ENCODE data around the gene COX4I2.
"Not testable (repeated sequence)": the region's sequence is repeated elsewhere in the genome, so short reads cannot be mapped to it uniquely, and the experiment has no call there.

The COX4I2 gene

DNA sequence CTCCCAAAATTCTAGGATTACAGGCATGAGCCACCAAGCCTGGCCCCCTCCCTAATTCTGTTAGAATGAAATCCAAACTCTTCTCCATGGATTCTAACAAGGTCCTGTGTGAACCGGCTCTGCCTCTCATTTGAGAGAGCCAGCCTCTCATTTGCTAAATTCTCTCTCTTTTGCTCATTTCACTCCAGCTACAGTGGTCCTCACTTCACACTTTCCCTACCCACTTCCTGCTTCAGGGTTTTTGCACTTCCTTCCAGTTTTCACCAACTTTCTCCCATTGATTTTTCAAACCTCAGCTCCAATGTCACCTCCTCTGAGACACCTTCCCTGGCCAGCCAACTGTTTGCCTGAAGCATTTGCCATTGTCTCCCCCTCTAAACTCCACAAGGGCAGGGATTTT lies 5.1 kb downstream of the COX4I2 start:
- TF ChIP-seq, protein P1, sequence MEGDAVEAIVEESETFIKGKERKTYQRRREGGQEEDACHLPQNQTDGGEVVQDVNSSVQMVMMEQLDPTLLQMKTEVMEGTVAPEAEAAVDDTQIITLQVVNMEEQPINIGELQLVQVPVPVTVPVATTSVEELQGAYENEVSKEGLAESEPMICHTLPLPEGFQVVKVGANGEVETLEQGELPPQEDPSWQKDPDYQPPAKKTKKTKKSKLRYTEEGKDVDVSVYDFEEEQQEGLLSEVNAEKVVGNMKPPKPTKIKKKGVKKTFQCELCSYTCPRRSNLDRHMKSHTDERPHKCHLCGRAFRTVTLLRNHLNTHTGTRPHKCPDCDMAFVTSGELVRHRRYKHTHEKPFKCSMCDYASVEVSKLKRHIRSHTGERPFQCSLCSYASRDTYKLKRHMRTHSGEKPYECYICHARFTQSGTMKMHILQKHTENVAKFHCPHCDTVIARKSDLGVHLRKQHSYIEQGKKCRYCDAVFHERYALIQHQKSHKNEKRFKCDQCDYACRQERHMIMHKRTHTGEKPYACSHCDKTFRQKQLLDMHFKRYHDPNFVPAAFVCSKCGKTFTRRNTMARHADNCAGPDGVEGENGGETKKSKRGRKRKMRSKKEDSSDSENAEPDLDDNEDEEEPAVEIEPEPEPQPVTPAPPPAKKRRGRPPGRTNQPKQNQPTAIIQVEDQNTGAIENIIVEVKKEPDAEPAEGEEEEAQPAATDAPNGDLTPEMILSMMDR (IDR thresholded peaks at IDR 0.05; ENCODE audit: poor library complexity, severe bottlenecking) = no peak
- Histone ChIP-seq H3K4me1 (ENCODE audit: insufficient read depth, poor library complexity, severe bottlenecking) (no peaks in the 10 kb centered on the region), H3K27ac (ENCODE audit: poor library complexity, severe bottlenecking) (no peak overlapping the region), H3K36me3 (ENCODE audit: low read depth) (no peaks in the 10 kb centered on the region), H3K9me3 (ENCODE audit: severe bottlenecking) (no peaks in the 10 kb centered on the region), H3K4me3 (ENCODE audit: severe bottlenecking) (no peak overlapping the region), H3K27me3 (ENCODE audit: insufficient read depth, poor library complexity, severe bottlenecking) (no peaks in the 10 kb centered on the region)
- no peak for ATAC-seq (ENCODE audit: low read depth)
- no peak for DNase-seq (ENCODE audit: low spot score)

DNA sequence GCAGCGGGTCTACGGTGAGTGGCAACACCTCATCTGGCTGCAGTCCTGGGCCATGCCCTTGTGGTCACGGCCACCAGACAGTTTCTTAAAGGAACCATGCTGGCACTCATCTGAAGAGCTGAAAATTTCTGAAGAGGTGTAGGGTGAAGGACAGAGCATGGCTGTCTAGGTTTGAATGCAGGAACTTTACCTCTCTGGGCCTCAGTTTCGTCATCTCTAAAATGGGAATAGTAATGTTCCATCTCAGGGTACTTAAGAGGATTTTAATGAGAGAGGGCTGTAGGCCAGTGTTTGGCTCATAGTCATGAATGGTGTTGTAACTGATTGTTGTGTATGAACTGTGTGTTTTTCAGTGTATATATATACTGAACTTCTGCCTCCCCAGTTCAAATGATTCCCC lies 5.8 kb downstream of the COX4I2 start:
- Histone ChIP-seq H3K4me1 (ENCODE audit: insufficient read depth, poor library complexity, severe bottlenecking) (no peaks in the 10 kb centered on the region), H3K4me3 (ENCODE audit: severe bottlenecking) (no peak overlapping the region), H3K36me3 (ENCODE audit: low read depth) (no peaks in the 10 kb centered on the region), H3K27ac (ENCODE audit: poor library complexity, severe bottlenecking) (no peak overlapping the region), H3K27me3 (ENCODE audit: insufficient read depth, poor library complexity, severe bottlenecking) (no peaks in the 10 kb centered on the region), H3K9me3 (ENCODE audit: severe bottlenecking) (no peaks in the 10 kb centered on the region)
- ATAC-seq (ENCODE audit: low read depth) (no peak), DNase-seq (ENCODE audit: low spot score) (no peak)
- TF ChIP-seq, protein P1 (IDR thresholded peaks at IDR 0.05; ENCODE audit: poor library complexity, severe bottlenecking) = no peak

DNA sequence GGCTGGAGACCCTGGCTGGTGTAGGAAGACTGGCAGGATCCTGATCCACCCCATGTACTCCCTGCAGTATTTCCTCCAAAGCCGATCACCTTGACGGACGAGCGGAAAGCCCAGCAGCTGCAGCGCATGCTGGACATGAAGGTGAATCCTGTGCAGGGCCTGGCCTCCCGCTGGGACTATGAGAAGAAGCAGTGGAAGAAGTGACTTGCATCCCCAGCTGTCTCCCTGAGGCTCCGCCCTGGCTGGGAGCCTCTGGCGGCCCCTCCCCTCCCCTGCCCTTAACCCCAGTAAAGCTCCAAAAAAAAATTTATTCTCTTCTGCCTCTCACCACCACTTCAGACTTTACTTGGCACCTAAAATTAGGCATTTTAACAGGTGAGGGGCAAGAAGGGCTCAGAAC lies 7.0 kb downstream of the COX4I2 start:
- H3K36me3 ChIP-seq (ENCODE audit: low read depth) = no peaks in the 10 kb centered on the region
- DNase-seq (ENCODE audit: low spot score) = peak; percentile 79
- H3K4me3 ChIP-seq (ENCODE audit: severe bottlenecking) = no peak overlapping the region
- H3K4me1 ChIP-seq (ENCODE audit: insufficient read depth, poor library complexity, severe bottlenecking) = no peaks in the 10 kb centered on the region
- TF ChIP-seq, protein P1 (IDR thresholded peaks at IDR 0.05; ENCODE audit: poor library complexity, severe bottlenecking) = no peak
- ATAC-seq (ENCODE audit: low read depth) = no peak
- no peak overlapping the region for H3K27ac ChIP-seq (ENCODE audit: poor library complexity, severe bottlenecking)
- no peaks in the 10 kb centered on the region for H3K9me3 ChIP-seq (ENCODE audit: severe bottlenecking)
- no peaks in the 10 kb centered on the region for H3K27me3 ChIP-seq (ENCODE audit: insufficient read depth, poor library complexity, severe bottlenecking)

DNA sequence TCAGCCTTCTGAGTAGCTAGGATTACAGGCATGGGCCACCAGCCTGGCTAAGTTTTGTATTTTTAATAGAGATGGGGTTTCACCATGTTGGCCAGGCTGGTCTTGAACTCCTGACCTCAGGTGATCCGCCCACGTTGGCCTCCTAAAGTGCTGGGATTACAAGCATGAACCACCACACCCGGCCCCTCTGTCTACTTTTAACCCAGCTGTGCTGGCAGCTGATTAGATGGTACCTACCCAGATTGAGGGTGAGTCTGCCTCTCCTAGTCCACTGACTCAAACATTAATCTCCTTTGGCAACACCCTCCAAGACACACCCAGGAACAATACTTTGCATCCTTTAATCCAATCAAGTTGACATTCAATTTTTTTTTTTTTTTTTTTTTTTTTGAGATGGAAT lies 10.4 kb downstream of the COX4I2 start:
- not testable (repeated sequence) for ATAC-seq (ENCODE audit: low read depth); H3K27me3 ChIP-seq (ENCODE audit: insufficient read depth, poor library complexity, severe bottlenecking); H3K27ac ChIP-seq (ENCODE audit: poor library complexity, severe bottlenecking); DNase-seq (ENCODE audit: low spot score); H3K4me3 ChIP-seq (ENCODE audit: severe bottlenecking); H3K36me3 ChIP-seq (ENCODE audit: low read depth); H3K4me1 ChIP-seq (ENCODE audit: insufficient read depth, poor library complexity, severe bottlenecking); H3K9me3 ChIP-seq (ENCODE audit: severe bottlenecking)

DNA sequence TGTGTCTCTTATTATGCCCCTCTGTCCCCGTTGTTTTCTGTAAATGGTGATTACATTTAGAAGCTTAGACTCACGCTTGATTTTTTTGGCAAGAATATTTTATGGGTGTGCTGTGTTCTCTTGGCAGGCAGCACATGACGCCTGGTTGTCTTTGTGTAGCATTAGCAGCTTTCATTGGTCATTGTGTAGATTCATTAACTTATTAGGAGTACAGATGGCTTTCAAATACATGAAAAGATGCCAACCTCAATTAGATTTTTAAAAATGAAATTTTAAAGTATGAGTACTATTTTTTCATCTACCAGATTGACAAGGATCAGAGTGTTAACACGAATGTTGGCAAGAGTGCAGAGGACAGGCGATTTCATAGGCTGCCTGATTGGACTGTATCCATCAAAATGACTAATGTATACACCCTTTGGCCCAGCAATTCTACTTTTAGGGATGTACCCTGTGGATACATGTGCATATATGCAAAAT lies 15.2 kb downstream of the COX4I2 start:
- DNase-seq (ENCODE audit: low spot score) (no peak), ATAC-seq (ENCODE audit: low read depth) (peak; percentile 50)
- Histone ChIP-seq H3K4me1 (ENCODE audit: insufficient read depth, poor library complexity, severe bottlenecking) (peaks cover 5% of the 10 kb centered on the region), H3K9me3 (ENCODE audit: severe bottlenecking) (no peaks in the 10 kb centered on the region), H3K4me3 (ENCODE audit: severe bottlenecking) (no peak overlapping the region), H3K27ac (ENCODE audit: poor library complexity, severe bottlenecking) (no peak overlapping the region), H3K27me3 (ENCODE audit: insufficient read depth, poor library complexity, severe bottlenecking) (no peaks in the 10 kb centered on the region), H3K36me3 (ENCODE audit: low read depth) (no peaks in the 10 kb centered on the region)
- TF ChIP-seq, protein P1 (IDR thresholded peaks at IDR 0.05; ENCODE audit: poor library complexity, severe bottlenecking) = no peak

All from RWPE2 (cell line).